Ishikawa (cell line): ENCODE measurements around the gene TTLL3.

ENCODE experiments used
- CREB1 ChIP-seq: IDR thresholded peaks from 2 replicates; pipeline ENCODE4 v1.6.1; 2012; ENCODE audit warnings: low read depth
- EP300 ChIP-seq: IDR thresholded peaks from 2 replicates; pipeline ENCODE4 v1.6.1; 2012; ENCODE audit warnings: borderline replicate concordance
- FOXM1 ChIP-seq: IDR thresholded peaks from 2 replicates; pipeline ENCODE4 v1.6.1; 2012; ENCODE audit warnings: low read depth, borderline replicate concordance
- RAD21 ChIP-seq: IDR thresholded peaks from 2 replicates; pipeline ENCODE4 v1.6.1; 2012; ENCODE audit warnings: low read depth
- ZBTB7A ChIP-seq: IDR thresholded peaks from 2 replicates; pipeline ENCODE4 v1.6.1; 2012; ENCODE audit warnings: low read depth
- TF ChIP-seq, protein P1 (sequence below): IDR thresholded peaks from 2 replicates; pipeline ENCODE4 v1.6.1; 2012
- TF ChIP-seq, protein P2 (sequence below): IDR thresholded peaks from 2 replicates; pipeline ENCODE4 v1.6.1; 2012; ENCODE audit warnings: low read depth, mild to moderate bottlenecking

DNA sequence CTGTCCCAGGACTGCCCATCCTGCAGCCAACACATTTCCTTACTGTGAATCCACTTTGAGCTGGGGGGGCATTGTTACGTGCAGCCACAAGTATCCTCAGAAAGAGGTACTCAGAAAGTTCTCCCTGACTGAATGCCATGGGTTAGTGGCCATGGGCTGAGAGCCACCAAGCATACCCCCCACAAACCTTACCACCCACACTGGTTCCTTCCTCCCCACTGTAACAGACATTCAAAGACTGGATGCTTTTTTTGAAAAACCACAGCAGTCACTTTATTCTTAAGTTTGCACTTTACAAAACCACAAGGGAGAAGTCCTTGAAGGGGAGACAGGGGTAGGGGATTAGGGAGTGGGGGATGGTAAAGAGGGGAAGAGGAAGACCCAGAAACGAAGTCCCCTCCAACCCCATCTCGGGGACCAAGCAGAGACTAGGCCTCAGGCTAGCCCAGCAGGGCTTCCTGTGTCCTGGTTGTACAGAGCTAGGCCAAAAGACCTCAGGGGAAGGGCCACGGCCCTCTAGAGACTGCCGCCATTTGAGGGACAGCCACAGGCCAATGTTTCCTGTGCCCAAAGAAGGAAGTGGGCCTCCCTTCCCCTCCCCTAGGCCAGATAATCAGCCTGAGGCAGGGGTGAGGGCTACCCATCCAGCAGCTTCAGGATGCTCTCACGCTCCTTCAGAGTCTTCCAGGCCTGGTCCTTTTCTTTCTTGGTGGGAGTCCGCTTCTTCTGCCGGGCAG lies 30.2 kb upstream of the TTLL3 start:
- no peak for TF ChIP-seq EP300
- TF ChIP-seq, protein P1, sequence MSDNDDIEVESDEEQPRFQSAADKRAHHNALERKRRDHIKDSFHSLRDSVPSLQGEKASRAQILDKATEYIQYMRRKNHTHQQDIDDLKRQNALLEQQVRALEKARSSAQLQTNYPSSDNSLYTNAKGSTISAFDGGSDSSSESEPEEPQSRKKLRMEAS: no peak
- TF ChIP-seq, protein P2, sequence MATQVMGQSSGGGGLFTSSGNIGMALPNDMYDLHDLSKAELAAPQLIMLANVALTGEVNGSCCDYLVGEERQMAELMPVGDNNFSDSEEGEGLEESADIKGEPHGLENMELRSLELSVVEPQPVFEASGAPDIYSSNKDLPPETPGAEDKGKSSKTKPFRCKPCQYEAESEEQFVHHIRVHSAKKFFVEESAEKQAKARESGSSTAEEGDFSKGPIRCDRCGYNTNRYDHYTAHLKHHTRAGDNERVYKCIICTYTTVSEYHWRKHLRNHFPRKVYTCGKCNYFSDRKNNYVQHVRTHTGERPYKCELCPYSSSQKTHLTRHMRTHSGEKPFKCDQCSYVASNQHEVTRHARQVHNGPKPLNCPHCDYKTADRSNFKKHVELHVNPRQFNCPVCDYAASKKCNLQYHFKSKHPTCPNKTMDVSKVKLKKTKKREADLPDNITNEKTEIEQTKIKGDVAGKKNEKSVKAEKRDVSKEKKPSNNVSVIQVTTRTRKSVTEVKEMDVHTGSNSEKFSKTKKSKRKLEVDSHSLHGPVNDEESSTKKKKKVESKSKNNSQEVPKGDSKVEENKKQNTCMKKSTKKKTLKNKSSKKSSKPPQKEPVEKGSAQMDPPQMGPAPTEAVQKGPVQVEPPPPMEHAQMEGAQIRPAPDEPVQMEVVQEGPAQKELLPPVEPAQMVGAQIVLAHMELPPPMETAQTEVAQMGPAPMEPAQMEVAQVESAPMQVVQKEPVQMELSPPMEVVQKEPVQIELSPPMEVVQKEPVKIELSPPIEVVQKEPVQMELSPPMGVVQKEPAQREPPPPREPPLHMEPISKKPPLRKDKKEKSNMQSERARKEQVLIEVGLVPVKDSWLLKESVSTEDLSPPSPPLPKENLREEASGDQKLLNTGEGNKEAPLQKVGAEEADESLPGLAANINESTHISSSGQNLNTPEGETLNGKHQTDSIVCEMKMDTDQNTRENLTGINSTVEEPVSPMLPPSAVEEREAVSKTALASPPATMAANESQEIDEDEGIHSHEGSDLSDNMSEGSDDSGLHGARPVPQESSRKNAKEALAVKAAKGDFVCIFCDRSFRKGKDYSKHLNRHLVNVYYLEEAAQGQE: no peak
- no peak for TF ChIP-seq ZBTB7A
- no peak for TF ChIP-seq CREB1
- TF ChIP-seq RAD21: no peak
- no peak for TF ChIP-seq FOXM1
